Fibroblast of lung (primary cell): ENCODE results near the gene ZSCAN4.

Experiments used
- CTCF ChIP-seq, 2 donors: IDR thresholded peaks in 1 of 2; conservative IDR thresholded peaks in 1 of 2; 1 replicate in 1 of 2; 2 replicates in 1 of 2; pipeline ENCODE4 v1.5.1; 2011 to 2012; ENCODE audit warnings: low read length in 2 of 2, control low read depth in 1 of 2, inconsistent platforms in 1 of 2, low read depth in 1 of 2, mild to moderate bottlenecking in 1 of 2
- EZH2 ChIP-seq: IDR thresholded peaks from 2 replicates; pipeline ENCODE4 v1.5.1; 2012; ENCODE audit warnings: low read length, control low read depth, mild to moderate bottlenecking; ENCODE audit errors: missing control alignments

- TF ChIP-seq CTCF (conservative IDR thresholded peaks at IDR 0.05 in 1 of 2, IDR thresholded peaks at IDR 0.05 in 1 of 2; ENCODE audit: low read depth in 1 of 2, low read length in 2 of 2) (no peak), EZH2 (no peak)
Measured at GRCh38 chr19:57637379-57637778, 31.4 kb upstream of the ZSCAN4 start.
